Esophagus mucosa (tissue), 1 donor: ENCODE measurements around the gene LRRC74A. TPM values are rescaled to one million over a fixed set of nuclear protein-coding genes. Genes with fewer than 3 reads are reported as not detected.

Experiments used
- total RNA-seq: library from RNA; stranded (reverse); gene quantifications from one replicate; pipeline ENCODE4 v1.2.4, GENCODE V29; 2023
- donor health status: DM: yes; HTN: yes; CAD: no.

Gene LRRC74A
- total RNA-seq, 1 donor from 2014 or later, result not detected

Other genes starting within 250 kb of the LRRC74A start
- 1.4 TPM for gene VASH1, start 64.9 kb upstream of the LRRC74A start, total RNA-seq
- gene ANGEL1, start 13.5 kb upstream of the LRRC74A start, total RNA-seq, result 9.3 TPM
- 14.2 TPM for gene IRF2BPL, start 202.3 kb downstream of the LRRC74A start, total RNA-seq